ENCODE data around the gene DNAJB2. TPM values are rescaled to one million over a fixed set of nuclear protein-coding genes. Genes with fewer than 3 reads are reported as not detected.
"Not testable (repeated sequence)": the region's sequence is repeated elsewhere in the genome, so short reads cannot be mapped to it uniquely, and the experiment has no call there.

The DNAJB2 gene
- total RNA-seq, 3 donors from 2014 or later = 49.9 to 88.3 (median 59.0) TPM

GRCh38 chr2:219304223-219304622, 25.1 kb downstream of the DNAJB2 start:
- Histone ChIP-seq H3K27ac (no peak overlapping the region), H3K4me1 (no peaks in the 10 kb centered on the region), H3K4me3 (no peak overlapping the region), H3K9me3 (no peaks in the 10 kb centered on the region), H3K36me3 (no peaks in the 10 kb centered on the region), H3K27me3 (peaks cover 0 to 27% of the 10 kb centered on the region in 2 donors)
- no peak for DNase-seq (ENCODE audit: low spot score in 2 of 2)
- TF ChIP-seq POLR2AphosphoS5 (IDR thresholded peaks at IDR 0.05) (no peak), POLR2A (IDR thresholded peaks at IDR 0.05) (no peak), CTCF (IDR thresholded peaks at IDR 0.05) (no peak)
- intact Hi-C loops (cut with DNase I; ENCODE audit: low total_unique reads) = no loop called here

- no peak for DNase-seq (ENCODE audit: low spot score in 2 of 2)
- no peak overlapping the region for H3K27ac ChIP-seq
- TF ChIP-seq POLR2A (IDR thresholded peaks at IDR 0.05) = no peak
- no peaks in the 10 kb centered on the region for H3K4me1 ChIP-seq
- intact Hi-C loops (cut with DNase I; ENCODE audit: low total_unique reads) = no loop called here
- no peaks in the 10 kb centered on the region for H3K36me3 ChIP-seq
- H3K4me3 ChIP-seq = no peak overlapping the region
- no peaks in the 10 kb centered on the region for H3K9me3 ChIP-seq
- peaks cover 0 to 40% of the 10 kb centered on the region in 2 donors for H3K27me3 ChIP-seq
Measured at GRCh38 chr2:219306047-219306446, 26.9 kb downstream of the DNAJB2 start.

- no peaks in the 10 kb centered on the region for H3K9me3 ChIP-seq
- no peak overlapping the region for H3K4me3 ChIP-seq
- no peak for TF ChIP-seq POLR2A (IDR thresholded peaks at IDR 0.05)
- no peak for TF ChIP-seq POLR2AphosphoS5 (IDR thresholded peaks at IDR 0.05)
- TF ChIP-seq CTCF (IDR thresholded peaks at IDR 0.05) = no peak
- no peak for DNase-seq (ENCODE audit: low spot score in 2 of 2)
- H3K27me3 ChIP-seq = peaks cover 0 to 37% of the 10 kb centered on the region in 2 donors
- no peak overlapping the region for H3K27ac ChIP-seq
- intact Hi-C loops (cut with DNase I; ENCODE audit: low total_unique reads) = no loop called here
- H3K36me3 ChIP-seq = no peaks in the 10 kb centered on the region
- H3K4me1 ChIP-seq = no peaks in the 10 kb centered on the region
Measured at GRCh38 chr2:219308142-219309101, 29.3 kb downstream of the DNAJB2 start.

GRCh38 chr2:219309278-219309677, 30.1 kb downstream of the DNAJB2 start, which contains the start of gene PTPRN:
Gene PTPRN, minus strand, starts transcription at chr2:219309401. Its CDS starts 69 bp downstream, at chr2:219309332.
- Histone ChIP-seq H3K9me3 (no peaks in the 10 kb centered on the region), H3K27me3 (peaks cover 0 to 37% of the 10 kb centered on the region in 2 donors), H3K4me1 (no peaks in the 10 kb centered on the region), H3K36me3 (no peaks in the 10 kb centered on the region), H3K4me3 (no peak within 1 kb of the TSS), H3K27ac (no peak within 1 kb of the TSS)
- DNase-seq (ENCODE audit: low spot score in 2 of 2) = no peak
- no peak for TF ChIP-seq CTCF (IDR thresholded peaks at IDR 0.05)
- no peak for TF ChIP-seq POLR2AphosphoS5 (IDR thresholded peaks at IDR 0.05)
- no peak for TF ChIP-seq POLR2A (IDR thresholded peaks at IDR 0.05)
- intact Hi-C loops (cut with DNase I; ENCODE audit: low total_unique reads) = no loop called here

GRCh38 chr2:219312683-219313263, 33.6 kb downstream of the DNAJB2 start:
- H3K36me3 ChIP-seq; H3K27ac ChIP-seq; intact Hi-C loops (cut with DNase I; ENCODE audit: low total_unique reads); H3K4me3 ChIP-seq; DNase-seq (ENCODE audit: low spot score in 2 of 2); H3K9me3 ChIP-seq; H3K4me1 ChIP-seq: not testable (repeated sequence)
- H3K27me3 ChIP-seq = peaks cover 0 to 28% of the 10 kb centered on the region in 2 donors
